CD14-positive monocyte (primary cell): Measurements from ENCODE around the gene ZNF710. TPM values are rescaled to one million over a fixed set of nuclear protein-coding genes. Genes with fewer than 3 reads are reported as not detected.

Experiments
- DNase-seq, 3 donors: peaks; one replicate each; pipeline ENCODE4 v3.0.0-alpha.2; 2011 to 2022
- H2AFZ ChIP-seq: 2 replicates; pipeline ENCODE4 v1.6.0; 2012; ENCODE audit warnings: mild to moderate bottlenecking, low read depth, low read length, inconsistent platforms; ENCODE audit not compliant: insufficient read depth, poor library complexity, severe bottlenecking
- H3K27ac ChIP-seq, 2 donors: 1 replicate in 1 of 2; 2 replicates in 1 of 2; pipeline ENCODE4 v1.5.1; 2012 to 2013; ENCODE audit warnings: low read length in 2 of 2, control low read depth in 1 of 2, inconsistent platforms in 1 of 2, low read depth in 1 of 2, mild to moderate bottlenecking in 1 of 2
- H3K27me3 ChIP-seq, 2 donors: one replicate each; pipeline versions ENCODE4 v1.6.0 to v1.6.1; 2011 to 2013; ENCODE audit warnings: low read length in 2 of 2; ENCODE audit not compliant: control insufficient read depth in 2 of 2, insufficient read depth in 2 of 2
- H3K36me3 ChIP-seq, 2 donors: replicated peaks in 1 of 2; 1 replicate in 1 of 2; 2 replicates in 1 of 2; pipeline versions ENCODE4 v1.5.1 to v1.6.1; 2012 to 2013; ENCODE audit warnings: low read length in 2 of 2, control low read depth in 1 of 2, inconsistent platforms in 1 of 2, mild to moderate bottlenecking in 1 of 2; ENCODE audit not compliant: insufficient read depth in 2 of 2, control insufficient read depth in 1 of 2
- H3K4me1 ChIP-seq, 2 donors: 1 replicate in 1 of 2; 2 replicates in 1 of 2; pipeline versions ENCODE4 v1.5.1 to v1.6.1; 2012 to 2013; ENCODE audit warnings: low read length in 2 of 2, control low read depth in 1 of 2, inconsistent platforms in 1 of 2, mild to moderate bottlenecking in 1 of 2, moderate library complexity in 1 of 2; ENCODE audit not compliant: insufficient read depth in 2 of 2, control insufficient read depth in 1 of 2
- H3K4me2 ChIP-seq: replicated peaks from 2 replicates; pipeline ENCODE3; 2012; ENCODE audit warnings: low read length, moderate library complexity, mild to moderate bottlenecking; ENCODE audit not compliant: poor library complexity, severe bottlenecking; ENCODE audit errors: extremely low read depth
- H3K4me3 ChIP-seq, 3 experiments: fragments of 200-600 bp in 1 of 3; sonication (generic) in 1 of 3; replicated peaks in 1 of 3; 1 replicate in 2 of 3; 2 replicates in 1 of 3; pipeline ENCODE4 v1.5.1; 2011 to 2013; ENCODE audit warnings: low read length in 3 of 3, mild to moderate bottlenecking in 3 of 3, control low read depth in 2 of 3, low read depth in 2 of 3, inconsistent platforms in 1 of 3, moderate library complexity in 1 of 3
- H3K79me2 ChIP-seq: 2 replicates; pipeline ENCODE4 v1.6.0; 2012; ENCODE audit warnings: mild to moderate bottlenecking, control low read depth, inconsistent platforms, low read length, moderate library complexity; ENCODE audit not compliant: insufficient read depth
- H3K9ac ChIP-seq: 2 replicates; pipeline ENCODE4 v1.6.0; 2017; ENCODE audit warnings: low read length, mild to moderate bottlenecking; ENCODE audit not compliant: insufficient read depth, poor library complexity, severe bottlenecking
- H3K9me3 ChIP-seq, 2 donors: replicated peaks in 1 of 2; 1 replicate in 1 of 2; 2 replicates in 1 of 2; pipeline versions ENCODE4 v1.5.1 to v1.6.1; 2012 to 2013; ENCODE audit warnings: low read length in 2 of 2, control low read depth in 1 of 2; ENCODE audit not compliant: control insufficient read depth in 1 of 2, insufficient read depth in 1 of 2
- H4K20me1 ChIP-seq: 2 replicates; pipeline ENCODE4 v1.6.0; 2012; ENCODE audit warnings: mild to moderate bottlenecking, low read length, control low read depth, moderate library complexity; ENCODE audit not compliant: insufficient read depth
- H3K27ac Mint-ChIP-seq, 7 donors: one replicate each; pipeline ENCODE4 v1.8.0; 2020; ENCODE audit warnings: mild to moderate bottlenecking in 7 of 7, mixed read lengths in 7 of 7, moderate library complexity in 6 of 7, inconsistent platforms in 2 of 7
- H3K27me3 Mint-ChIP-seq, 3 donors: one replicate each; pipeline ENCODE4 v1.8.0; 2021 to 2022; ENCODE audit warnings: low read depth in 3 of 3, mild to moderate bottlenecking in 3 of 3, mixed read lengths in 3 of 3, moderate library complexity in 3 of 3, inconsistent platforms in 1 of 3
- H3K36me3 Mint-ChIP-seq, 2 donors: one replicate each; pipeline ENCODE4 v1.8.0; 2020; ENCODE audit warnings: mixed read lengths in 2 of 2, inconsistent platforms in 1 of 2, mild to moderate bottlenecking in 1 of 2
- H3K4me1 Mint-ChIP-seq: one replicate; pipeline ENCODE4 v1.8.0; 2020; ENCODE audit warnings: mild to moderate bottlenecking, mixed read lengths
- H3K4me3 Mint-ChIP-seq, 2 donors: one replicate each; pipeline ENCODE4 v1.8.0; 2020; ENCODE audit warnings: mild to moderate bottlenecking in 2 of 2, mixed read lengths in 2 of 2, moderate library complexity in 1 of 2
- H3K9me3 Mint-ChIP-seq, 7 donors: one replicate each; pipeline ENCODE4 v1.8.0; 2020 to 2022; ENCODE audit warnings: mixed read lengths in 7 of 7, mild to moderate bottlenecking in 6 of 7, moderate library complexity in 6 of 7, inconsistent platforms in 2 of 7
- CTCF ChIP-seq: fragments of 200-600 bp; IDR thresholded peaks from one replicate; pipeline ENCODE4 v1.8.0; 2022; ENCODE audit warnings: antibody characterized with exemption, mild to moderate bottlenecking
- WGBS: methylation state at CpG from one replicate; pipeline ENCODE4 v1.1.5; 2013; ENCODE audit warnings: missing lambda C conversion rate; ENCODE audit not compliant: insufficient coverage; 5-methylcytosine and 5-hydroxymethylcytosine counted together
- intact Hi-C, 2 donors: fragments of 100-400 bp; cut with micrococcal nuclease; formaldehyde crosslinking; loops; one replicate each; pipeline versions ENCODE4 v1.15.0 to v1.15.1; 2023
- polyA plus RNA-seq, 3 donors: library from polyadenylated mRNA; depleted of rRNA in 1 of 3; unstranded in 2 of 3; stranded (reverse) in 1 of 3; fragments of 300-500 nt in 2 of 3; fragments of >200 nt in 1 of 3; fragmentation: Illumina TruSeq in 2 of 3; gene quantifications; 1 replicate in 2 of 3; 2 replicates in 1 of 3; pipeline ENCODE4 v1.2.3, GENCODE V29; 2012 to 2021
- small RNA-seq: library from RNA; depleted of rRNA; stranded (forward); fragments of <200 nt; gene quantifications from one replicate; pipeline ENCODE3, GENCODE V24; 2012; ENCODE audit warnings: low read depth; ENCODE audit not compliant: insufficient read length

The ZNF710 gene
- polyA plus RNA-seq, 3 donors, result 3.4 to 45.6 (median 4.8) TPM

- no peaks in the 10 kb centered on the region for H3K9me3 ChIP-seq
- H3K4me1 ChIP-seq, result no peaks in the 10 kb centered on the region
- Mint-ChIP-seq H3K27ac (no peak overlapping the region), H3K27me3 (peaks cover 3 to 27% (median 11%) of the 10 kb centered on the region in 3 donors), H3K36me3 (no peaks in the 10 kb centered on the region), H3K4me1 (no peaks in the 10 kb centered on the region), H3K9me3 (peaks cover 0 to 4% (median 0%) of the 10 kb centered on the region in 7 donors), H3K4me3 (no peak overlapping the region)
- 95% methylated on average over 7 of the region's 8 CpGs for WGBS
- H3K27me3 ChIP-seq, result peaks cover 0 to 5% of the 10 kb centered on the region in 2 donors
- H3K36me3 ChIP-seq, result no peaks in the 10 kb centered on the region
- no peaks in the 10 kb centered on the region for H4K20me1 ChIP-seq
- no peaks in the 10 kb centered on the region for H3K79me2 ChIP-seq
- no peak overlapping the region for H2AFZ ChIP-seq
- H3K9ac ChIP-seq, result no peak overlapping the region
- no peak overlapping the region for H3K27ac ChIP-seq
- DNase-seq, result no peak
- H3K4me2 ChIP-seq, result no peak overlapping the region
- H3K4me3 ChIP-seq, result no peak overlapping the region
- intact Hi-C loops, result no loop called here
- TF ChIP-seq CTCF, result no peak
Observed at GRCh38 chr15:90130291-90130690, 129.2 kb downstream of the ZNF710 start.

Small RNA genes within 50 kb of the gene (small RNA-seq; reads per million reads assigned to genes)
- gene MIR3174, result not detected
- not detected for gene RF00066

Other genes starting within 250 kb of the ZNF710 start
- gene MESP2, start 225.0 kb upstream of the ZNF710 start, polyA plus RNA-seq, result under 1 TPM in 1 of 3 donors, not detected in 2; 0.67 TPM
- 100 to 1,000 TPM in 2 of 3 donors, 10 to 100 TPM in 1; 58.4 to 364 (median 108) TPM for gene ANPEP, start 186.5 kb upstream of the ZNF710 start, polyA plus RNA-seq
- 10 to 100 TPM; 30.8 to 41.2 (median 32.4) TPM for gene AP3S2, start 107.3 kb upstream of the ZNF710 start, polyA plus RNA-seq
- 10 to 100 TPM in 2 of 3 donors, 1 to 10 TPM in 1; 9.7 to 19.3 (median 14.0) TPM for gene ARPIN, start 88.4 kb upstream of the ZNF710 start, polyA plus RNA-seq
- 100 to 1,000 TPM in 1 of 3 donors, 10 to 100 TPM in 2; 40.6 to 115 (median 82.2) TPM for gene IDH2, start 101.1 kb downstream of the ZNF710 start, polyA plus RNA-seq
- gene SEMA4B, start 200.0 kb downstream of the ZNF710 start, polyA plus RNA-seq, result 10 to 100 TPM; 13.2 to 65.0 (median 22.0) TPM
- 100 to 1,000 TPM in 2 of 3 donors, 10 to 100 TPM in 1; 77.5 to 197 (median 169) TPM for gene CIB1, start 232.6 kb downstream of the ZNF710 start, polyA plus RNA-seq
- 1 to 10 TPM in 1 of 3 donors, under 1 TPM in 2; 0.53 to 3.3 (median 0.91) TPM for gene GDPGP1, start 232.9 kb downstream of the ZNF710 start, polyA plus RNA-seq
- under 1 TPM in 2 of 3 donors, not detected in 1; 0.08 to 0.13 TPM for gene TTLL13, start 248.2 kb downstream of the ZNF710 start, polyA plus RNA-seq